Measurements from ENCODE around the gene CASKIN2. TPM values are rescaled to one million over a fixed set of nuclear protein-coding genes. Genes with fewer than 3 reads are reported as not detected.

The CASKIN2 gene
- total RNA-seq, 4 donors from 2014 or later, result 9.5 to 12.2 (median 10.4) TPM

DNA sequence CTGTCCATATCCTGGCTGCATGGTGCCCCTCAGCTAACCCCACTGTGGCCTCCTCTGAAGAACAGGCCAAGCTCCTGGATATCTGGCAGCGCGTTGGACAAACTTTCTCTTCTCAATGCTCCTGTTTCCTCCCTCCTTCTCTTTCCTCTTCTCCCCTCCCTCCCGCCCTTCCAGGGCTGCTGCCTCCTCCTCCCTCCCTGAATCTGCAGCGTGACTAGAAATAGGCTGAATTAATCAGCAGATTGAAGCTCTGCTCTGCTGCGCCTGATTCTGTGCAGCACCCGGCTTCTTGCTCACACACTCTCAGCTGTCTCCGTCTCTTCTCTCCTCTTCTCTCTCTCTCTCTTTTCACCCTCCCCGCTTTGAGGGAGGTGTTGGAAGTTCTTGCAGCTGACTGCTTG is 39.1 kb downstream of the CASKIN2 start:
- no peak for DNase-seq
- no peak overlapping the region for H3K4me3 ChIP-seq
- H3K27ac ChIP-seq, result peak overlapping the region; percentile 11 to 72 (median 60)
- no peaks in the 10 kb centered on the region for H3K27me3 ChIP-seq
- H3K9me3 ChIP-seq, result no peaks in the 10 kb centered on the region
- WGBS, 2 donors, result 43 to 65% methylated on average over 8 of the region's 8 CpGs
- H3K36me3 ChIP-seq, result peaks cover 0 to 70% (median 13%) of the 10 kb centered on the region in 3 donors
- no peak for TF ChIP-seq POLR2A (IDR thresholded peaks at IDR 0.05)
- TF ChIP-seq, protein P1, sequence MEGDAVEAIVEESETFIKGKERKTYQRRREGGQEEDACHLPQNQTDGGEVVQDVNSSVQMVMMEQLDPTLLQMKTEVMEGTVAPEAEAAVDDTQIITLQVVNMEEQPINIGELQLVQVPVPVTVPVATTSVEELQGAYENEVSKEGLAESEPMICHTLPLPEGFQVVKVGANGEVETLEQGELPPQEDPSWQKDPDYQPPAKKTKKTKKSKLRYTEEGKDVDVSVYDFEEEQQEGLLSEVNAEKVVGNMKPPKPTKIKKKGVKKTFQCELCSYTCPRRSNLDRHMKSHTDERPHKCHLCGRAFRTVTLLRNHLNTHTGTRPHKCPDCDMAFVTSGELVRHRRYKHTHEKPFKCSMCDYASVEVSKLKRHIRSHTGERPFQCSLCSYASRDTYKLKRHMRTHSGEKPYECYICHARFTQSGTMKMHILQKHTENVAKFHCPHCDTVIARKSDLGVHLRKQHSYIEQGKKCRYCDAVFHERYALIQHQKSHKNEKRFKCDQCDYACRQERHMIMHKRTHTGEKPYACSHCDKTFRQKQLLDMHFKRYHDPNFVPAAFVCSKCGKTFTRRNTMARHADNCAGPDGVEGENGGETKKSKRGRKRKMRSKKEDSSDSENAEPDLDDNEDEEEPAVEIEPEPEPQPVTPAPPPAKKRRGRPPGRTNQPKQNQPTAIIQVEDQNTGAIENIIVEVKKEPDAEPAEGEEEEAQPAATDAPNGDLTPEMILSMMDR (IDR thresholded peaks at IDR 0.05), result no peak
- peaks cover 9 to 60% (median 27%) of the 10 kb centered on the region in 3 donors for H3K4me1 ChIP-seq
- intact Hi-C loops (cut with DNase I), result loop anchor here (10.0 kb wide), 1 partner anchor 69 kb away; no protein-coding TSS in a partner anchor

DNA sequence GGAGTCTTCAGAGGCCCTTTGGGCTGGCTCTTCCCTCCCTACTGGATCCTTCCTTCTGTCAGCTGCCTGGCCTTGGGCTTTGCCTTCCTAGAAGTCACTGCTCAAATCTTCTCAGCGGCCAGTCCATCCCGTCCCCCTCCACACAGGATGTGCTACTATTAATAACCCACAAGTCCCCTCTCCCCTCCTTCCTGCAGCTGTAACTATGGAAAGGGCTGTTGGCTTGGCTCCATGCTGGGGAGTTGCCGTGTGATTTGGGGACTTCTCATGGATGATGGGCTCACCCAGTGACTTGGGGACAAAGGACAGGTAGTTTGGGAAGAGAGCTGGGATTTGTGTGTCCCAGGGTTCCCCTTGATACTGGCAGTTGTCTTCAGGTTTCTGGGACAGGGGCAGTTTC is 39.5 kb downstream of the CASKIN2 start:
- Histone ChIP-seq H3K4me1 (peaks cover 9 to 55% (median 22%) of the 10 kb centered on the region in 3 donors), H3K9me3 (no peaks in the 10 kb centered on the region), H3K4me3 (no peak overlapping the region), H3K27me3 (no peaks in the 10 kb centered on the region), H3K27ac (peak overlapping the region in 3 of 4 donors; percentile 57 to 72 (median 64)), H3K36me3 (peaks cover 0 to 70% (median 13%) of the 10 kb centered on the region in 3 donors)
- intact Hi-C loops (cut with DNase I), result loop anchor here (10.0 kb wide), 1 partner anchor 69 kb away; no protein-coding TSS in a partner anchor
- no peak for TF ChIP-seq POLR2A (IDR thresholded peaks at IDR 0.05)
- TF ChIP-seq, protein P1 (IDR thresholded peaks at IDR 0.05), result no peak
- DNase-seq, result no peak
- WGBS, 2 donors, result 64 to 66% methylated on average over 2 to 3 of the region's 3 CpGs

DNA sequence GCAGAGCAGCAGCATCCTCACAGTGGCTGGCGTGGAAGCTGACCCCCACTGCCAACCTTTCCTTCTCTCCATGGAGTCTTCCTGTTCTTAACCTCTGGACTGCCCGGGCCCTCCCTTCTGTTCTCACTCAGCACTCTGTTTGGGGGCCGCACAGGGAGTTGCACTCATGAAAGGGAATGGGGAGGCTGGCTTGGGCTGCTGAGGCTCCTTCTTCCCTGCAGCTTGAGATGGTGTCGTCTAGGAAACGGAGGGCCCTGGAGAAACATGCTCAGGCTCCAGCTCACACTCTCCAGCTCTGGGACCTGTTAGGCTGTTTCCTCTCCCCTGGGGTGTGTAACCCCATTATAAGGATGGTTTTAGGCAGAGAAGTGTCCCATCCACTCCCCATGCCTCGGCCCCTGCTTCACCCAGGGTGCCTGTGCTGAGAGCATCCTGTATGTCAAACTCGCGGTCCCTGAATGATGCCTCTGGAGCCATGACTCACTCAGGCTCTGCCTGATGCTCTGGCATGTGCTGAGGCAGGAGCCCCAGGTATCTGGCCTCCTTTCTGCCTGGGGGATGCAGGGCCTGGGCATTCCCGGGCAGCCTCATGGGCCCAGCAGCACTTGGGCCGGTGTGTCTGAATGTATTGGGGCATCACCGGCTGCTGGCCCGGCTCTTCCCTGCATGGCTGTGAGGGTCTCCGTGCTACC is 40.0 kb downstream of the CASKIN2 start:
- H3K9me3 ChIP-seq, result no peaks in the 10 kb centered on the region
- TF ChIP-seq, protein P1 (IDR thresholded peaks at IDR 0.05), result no peak
- no peak for TF ChIP-seq POLR2A (IDR thresholded peaks at IDR 0.05)
- peak overlapping the region in 3 of 4 donors; percentile 57 to 72 (median 64) for H3K27ac ChIP-seq
- no peaks in the 10 kb centered on the region for H3K27me3 ChIP-seq
- H3K4me1 ChIP-seq, result peaks cover 9 to 50% (median 20%) of the 10 kb centered on the region in 3 donors
- H3K4me3 ChIP-seq, result no peak overlapping the region
- DNase-seq, result no peak
- 78 to 85% methylated on average over 4 to 7 of the region's 13 CpGs for WGBS, 2 donors
- peaks cover 0 to 70% (median 13%) of the 10 kb centered on the region in 3 donors for H3K36me3 ChIP-seq
- intact Hi-C loops (cut with DNase I), result loop anchor here (10.0 kb wide), 1 partner anchor 70 kb away; no protein-coding TSS in a partner anchor

DNA sequence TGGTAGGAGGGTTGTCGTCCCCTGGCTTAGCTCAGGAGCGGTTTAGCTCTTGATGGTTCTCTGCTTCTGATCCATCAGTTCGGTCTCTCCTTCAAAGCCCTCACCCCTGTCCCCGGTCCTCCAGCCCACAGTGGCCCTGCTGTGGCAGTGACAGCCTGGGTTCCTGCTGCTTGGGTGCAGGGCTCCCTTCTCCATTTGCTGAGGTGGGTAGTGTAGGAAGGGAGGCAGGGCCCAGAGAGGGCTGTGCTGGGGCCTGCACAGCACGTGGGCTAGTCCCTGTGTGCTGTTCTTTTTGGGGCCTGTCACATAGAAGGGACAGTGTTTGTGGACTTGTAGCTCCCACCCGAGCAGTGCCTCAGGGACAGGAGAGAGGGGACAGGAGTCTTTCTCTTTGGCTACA is 40.6 kb downstream of the CASKIN2 start:
- H3K4me3 ChIP-seq, result no peak overlapping the region
- no peaks in the 10 kb centered on the region for H3K27me3 ChIP-seq
- H3K9me3 ChIP-seq, result no peaks in the 10 kb centered on the region
- 89 to 100% methylated on average over 3 to 6 of the region's 6 CpGs for WGBS, 2 donors
- intact Hi-C loops (cut with DNase I), result loop anchor here (10.0 kb wide), 1 partner anchor 70 kb away; no protein-coding TSS in a partner anchor
- DNase-seq, result no peak
- no peak for TF ChIP-seq POLR2A (IDR thresholded peaks at IDR 0.05)
- TF ChIP-seq, protein P1 (IDR thresholded peaks at IDR 0.05), result no peak
- peaks cover 9 to 44% (median 20%) of the 10 kb centered on the region in 3 donors for H3K4me1 ChIP-seq
- H3K27ac ChIP-seq, result peak overlapping the region in 1 of 4 donors; percentile 64
- H3K36me3 ChIP-seq, result peaks cover 0 to 64% (median 13%) of the 10 kb centered on the region in 3 donors

DNA sequence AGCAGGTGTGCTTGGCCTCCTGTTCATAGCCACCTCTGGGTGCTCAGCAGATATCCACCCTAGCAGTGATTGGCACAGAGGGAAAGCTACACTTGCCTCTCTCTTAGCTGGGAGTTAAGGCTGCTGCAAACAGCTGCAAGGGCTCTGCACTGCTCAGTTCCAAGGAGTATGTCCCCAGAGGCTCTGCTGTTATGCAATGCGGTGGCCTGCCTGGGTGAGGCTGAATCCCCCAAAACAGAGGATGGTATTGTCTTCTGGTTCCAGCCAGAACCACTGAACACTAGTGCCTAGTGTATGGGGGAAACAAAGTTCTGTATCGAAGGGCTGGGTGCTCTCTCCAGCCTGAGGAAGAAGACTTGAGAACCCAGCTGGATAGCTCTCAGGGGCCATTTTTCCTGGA is 42.1 kb downstream of the CASKIN2 start:
- DNase-seq, result no peak
- intact Hi-C loops (cut with DNase I), result loop anchor here (10.0 kb wide), 1 partner anchor 72 kb away; no protein-coding TSS in a partner anchor
- H3K9me3 ChIP-seq, result no peaks in the 10 kb centered on the region
- no peaks in the 10 kb centered on the region for H3K27me3 ChIP-seq
- WGBS, 2 donors, result 94 to 100% methylated on average over 1 to 2 of the region's 2 CpGs
- peak overlapping the region in 1 of 4 donors; percentile 9 for H3K27ac ChIP-seq
- peaks cover 0 to 62% (median 13%) of the 10 kb centered on the region in 3 donors for H3K36me3 ChIP-seq
- no peak overlapping the region for H3K4me3 ChIP-seq
- H3K4me1 ChIP-seq, result peaks cover 16 to 53% (median 27%) of the 10 kb centered on the region in 3 donors
- TF ChIP-seq, protein P1 (IDR thresholded peaks at IDR 0.05), result no peak
- TF ChIP-seq POLR2A (IDR thresholded peaks at IDR 0.05), result no peak

Data from esophagus squamous epithelium (tissue), 5 donors.